Measurements from ENCODE around the gene PRKX.

GRCh38 chrX:3603026-3603661, 110.3 kb downstream of the PRKX start:
- TF ChIP-seq CTCF (IDR thresholded peaks at IDR 0.05) (no peak), POLR2A (IDR thresholded peaks at IDR 0.05) (no peak)
